Measurements from ENCODE around the gene DLGAP1. TPM values are rescaled to one million over a fixed set of nuclear protein-coding genes. Genes with fewer than 3 reads are reported as not detected.
"Not testable (repeated sequence)": the region's sequence is repeated elsewhere in the genome, so short reads cannot be mapped to it uniquely, and the experiment has no call there.

The DLGAP1 gene
- total RNA-seq, 1 experiment from 2014 or later, result 27.5 TPM

GRCh38 chr18:3713708-3714107, 741.4 kb downstream of the DLGAP1 start:
- in situ Hi-C loops (cut with HindIII; ENCODE audit: low pct_unique_long_range_greater_than_20kb, low sequenced_read_pairs), result no loop called here
- DNase-seq (ENCODE audit: low read depth, low spot score), result no peak

DNA sequence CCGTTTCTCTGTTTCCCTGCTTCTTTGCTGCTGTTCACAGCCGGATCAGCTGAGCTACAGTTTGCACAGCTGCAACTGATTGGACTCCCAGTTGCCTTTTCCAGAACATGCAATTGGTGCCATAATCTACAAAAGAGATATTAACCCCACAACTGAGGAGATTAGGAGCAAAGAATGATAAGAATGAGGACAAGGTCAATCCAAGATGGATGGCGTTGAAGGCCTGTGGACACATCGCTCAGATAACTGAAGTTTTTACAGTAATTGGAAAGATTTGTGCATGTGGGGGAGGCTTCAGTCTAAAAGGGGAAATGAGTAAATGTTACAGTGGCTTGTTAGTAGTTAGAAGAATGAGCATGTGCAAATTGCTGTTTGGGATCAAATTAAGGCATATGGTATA, 741.9 kb downstream of the DLGAP1 start:
- DNase-seq (ENCODE audit: low read depth, low spot score), result no peak
- in situ Hi-C loops (cut with HindIII; ENCODE audit: low pct_unique_long_range_greater_than_20kb, low sequenced_read_pairs), result no loop called here

DNA sequence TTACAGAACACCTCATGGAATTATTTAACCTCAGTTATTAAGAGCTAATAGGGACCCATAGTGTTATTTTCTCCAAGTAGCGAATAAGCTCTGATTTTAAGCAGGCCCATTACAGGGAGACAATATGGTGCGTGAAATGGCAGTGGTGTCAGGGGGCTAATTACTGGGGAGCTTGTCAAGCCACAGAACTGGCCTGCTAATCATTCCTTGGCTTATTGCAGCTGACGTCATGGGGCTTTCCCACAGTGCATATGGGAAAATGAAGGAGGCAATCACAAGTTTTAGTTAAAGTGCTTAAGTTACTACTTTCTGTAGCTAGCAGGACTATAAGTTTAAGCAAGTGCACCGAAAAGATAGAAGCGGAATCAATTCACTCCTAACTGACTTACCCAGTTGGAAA, 742.6 kb downstream of the DLGAP1 start:
- in situ Hi-C loops (cut with HindIII; ENCODE audit: low pct_unique_long_range_greater_than_20kb, low sequenced_read_pairs), result no loop called here

GRCh38 chr18:3710712-3711301, 744.3 kb downstream of the DLGAP1 start:
- DNase-seq (ENCODE audit: low read depth, low spot score), result no peak
- in situ Hi-C loops (cut with HindIII; ENCODE audit: low pct_unique_long_range_greater_than_20kb, low sequenced_read_pairs), result no loop called here

More for the DNA sequence above, 742.6 kb downstream of the DLGAP1 start:
- DNase-seq (ENCODE audit: low read depth, low spot score), result no peak

DNA sequence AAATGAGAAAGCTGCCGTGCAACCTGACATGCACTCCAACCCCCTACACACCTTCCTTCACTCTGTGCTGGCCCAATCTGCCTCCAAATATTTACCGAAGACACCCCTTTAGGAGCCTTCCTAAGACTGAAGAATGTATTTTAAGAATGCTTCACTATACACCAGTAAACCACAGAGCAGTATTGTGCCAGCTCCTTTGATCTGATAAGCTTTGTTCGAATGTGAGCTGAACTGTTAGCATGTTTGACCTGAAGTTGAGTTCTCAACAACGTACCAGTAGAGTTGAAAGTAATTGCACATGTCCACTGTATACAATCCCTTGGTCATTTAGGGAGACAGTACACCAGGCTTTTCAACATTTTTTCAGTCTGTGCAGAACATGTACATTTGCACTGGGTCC, 745.9 kb downstream of the DLGAP1 start:
- in situ Hi-C loops (cut with HindIII; ENCODE audit: low pct_unique_long_range_greater_than_20kb, low sequenced_read_pairs), result no loop called here
- DNase-seq (ENCODE audit: low read depth, low spot score), result no peak

DNA sequence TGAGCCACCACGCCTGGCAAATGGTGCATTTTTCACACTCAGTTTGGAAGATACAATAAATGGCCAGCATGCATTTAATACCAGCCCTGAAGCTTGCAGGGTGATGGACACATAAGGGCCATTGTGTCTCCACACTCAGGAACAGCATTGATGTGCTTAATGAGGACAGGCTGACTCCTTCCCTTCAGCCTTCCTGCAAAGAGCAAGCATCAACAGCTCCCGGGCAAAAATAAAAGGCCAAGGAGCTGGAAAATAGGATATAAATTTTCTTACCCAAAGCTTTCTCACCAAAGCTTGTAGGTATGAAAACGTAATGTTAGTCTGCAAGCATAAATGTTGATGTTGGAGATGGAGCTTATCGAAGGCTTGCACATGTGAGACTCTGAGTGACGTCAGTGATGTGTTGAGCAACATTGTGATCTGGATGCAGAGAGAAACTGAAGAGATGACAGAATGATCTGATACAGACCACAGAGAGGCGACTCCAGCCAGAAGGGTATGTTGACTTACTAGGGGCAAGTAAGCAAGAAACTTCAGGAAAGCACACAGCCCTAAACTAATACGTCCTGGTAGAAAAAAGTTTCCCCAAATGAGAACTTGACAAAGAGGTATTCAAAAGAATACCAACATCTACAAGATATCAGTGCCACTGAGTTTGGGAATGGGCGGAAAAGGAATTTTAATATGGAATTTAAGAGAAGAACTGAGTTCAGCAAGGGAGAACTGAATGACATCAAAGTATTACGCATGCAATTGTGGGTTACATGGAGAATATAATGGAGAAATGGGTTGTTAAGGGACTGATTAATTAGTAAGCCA, 748.6 kb downstream of the DLGAP1 start:
- in situ Hi-C loops (cut with HindIII; ENCODE audit: low pct_unique_long_range_greater_than_20kb, low sequenced_read_pairs), result no loop called here
- DNase-seq (ENCODE audit: low read depth, low spot score), result peak; percentile 59

DNA sequence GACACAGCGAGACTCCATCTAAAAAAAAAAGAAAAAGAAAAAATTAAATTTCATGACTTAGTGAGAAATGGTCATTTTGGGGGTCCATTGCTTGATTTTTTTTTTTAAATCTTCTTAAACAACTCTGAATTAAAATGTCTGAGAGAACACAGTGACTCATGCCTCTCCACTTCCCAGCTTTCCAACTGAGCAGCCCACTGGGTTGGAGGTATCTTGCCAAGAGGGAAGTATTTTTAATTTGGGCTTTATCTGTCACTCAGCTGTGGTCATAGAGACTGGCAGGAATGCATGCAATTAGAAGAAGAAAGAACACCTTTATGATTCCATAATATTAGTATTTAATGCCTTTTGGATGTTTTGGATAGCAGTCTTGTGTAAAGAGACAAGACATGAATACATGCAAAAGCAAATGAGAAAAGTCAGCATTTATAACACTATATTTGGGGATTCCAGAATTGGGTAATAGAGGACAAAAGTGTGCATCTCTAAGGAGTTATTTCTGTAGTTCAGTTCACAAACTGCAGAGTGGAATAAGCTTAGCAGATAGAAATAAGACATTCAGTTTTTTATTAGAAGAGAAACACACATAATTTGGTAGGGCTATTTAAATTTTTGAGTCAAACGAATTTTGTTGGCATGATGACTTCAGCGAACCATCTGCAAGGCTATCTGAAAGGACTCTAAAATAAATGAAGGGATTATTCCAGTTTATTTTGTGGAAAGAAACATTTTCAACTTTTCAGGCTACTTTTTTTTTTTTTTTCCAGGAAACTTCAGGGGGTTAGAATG, 750.4 kb downstream of the DLGAP1 start:
- no peak for DNase-seq (ENCODE audit: low read depth, low spot score)
- in situ Hi-C loops (cut with HindIII; ENCODE audit: low pct_unique_long_range_greater_than_20kb, low sequenced_read_pairs), result no loop called here

- peak; percentile 77 for DNase-seq (ENCODE audit: low read depth, low spot score)
- in situ Hi-C loops (cut with HindIII; ENCODE audit: low pct_unique_long_range_greater_than_20kb, low sequenced_read_pairs), result no loop called here
Measured at GRCh38 chr18:3703732-3704176, 751.4 kb downstream of the DLGAP1 start.

DNA sequence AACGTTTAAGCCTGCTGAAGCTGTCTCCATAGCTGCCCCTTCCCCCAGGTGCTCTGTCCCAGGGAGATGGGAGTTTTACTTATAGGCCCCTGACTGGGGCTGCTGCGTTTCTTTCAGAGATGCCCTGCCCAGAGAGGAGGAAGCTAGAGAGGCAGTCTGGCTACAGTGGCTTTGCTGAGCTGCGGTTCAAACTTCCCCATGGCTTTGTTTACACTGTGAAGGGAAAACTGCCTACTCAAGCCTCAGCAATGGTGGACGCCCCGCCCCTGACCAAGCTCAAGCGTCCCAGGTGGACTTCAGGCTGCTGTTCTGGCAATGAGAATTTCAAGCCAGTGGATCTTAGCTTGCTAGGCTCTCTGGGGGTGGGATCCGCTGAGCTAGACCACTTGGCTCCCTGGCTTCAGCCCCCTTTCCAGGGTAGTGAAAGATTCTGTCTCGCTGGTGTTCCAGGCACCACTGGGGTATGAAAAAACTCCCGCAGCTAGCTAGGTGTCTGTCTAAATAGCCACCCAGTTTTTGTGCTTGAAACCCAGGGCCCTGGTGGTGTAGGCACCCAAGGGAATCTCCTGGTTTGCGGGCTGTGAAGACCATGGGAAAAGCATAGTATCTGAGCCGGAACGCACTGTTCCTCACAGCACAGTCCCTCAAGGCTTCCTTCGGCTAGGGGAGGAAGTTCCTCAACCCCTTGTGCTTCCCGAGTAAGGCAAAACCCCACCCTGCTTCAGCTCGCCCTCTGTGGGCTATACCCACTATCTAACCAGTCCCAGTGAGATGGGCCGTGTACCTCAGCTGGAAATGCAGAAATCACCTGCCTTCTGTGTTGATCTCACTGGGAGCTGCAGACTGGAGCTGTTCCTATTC, 755.2 kb downstream of the DLGAP1 start:
- DNase-seq (ENCODE audit: low read depth, low spot score); in situ Hi-C loops (cut with HindIII; ENCODE audit: low pct_unique_long_range_greater_than_20kb, low sequenced_read_pairs): not testable (repeated sequence)

DNA sequence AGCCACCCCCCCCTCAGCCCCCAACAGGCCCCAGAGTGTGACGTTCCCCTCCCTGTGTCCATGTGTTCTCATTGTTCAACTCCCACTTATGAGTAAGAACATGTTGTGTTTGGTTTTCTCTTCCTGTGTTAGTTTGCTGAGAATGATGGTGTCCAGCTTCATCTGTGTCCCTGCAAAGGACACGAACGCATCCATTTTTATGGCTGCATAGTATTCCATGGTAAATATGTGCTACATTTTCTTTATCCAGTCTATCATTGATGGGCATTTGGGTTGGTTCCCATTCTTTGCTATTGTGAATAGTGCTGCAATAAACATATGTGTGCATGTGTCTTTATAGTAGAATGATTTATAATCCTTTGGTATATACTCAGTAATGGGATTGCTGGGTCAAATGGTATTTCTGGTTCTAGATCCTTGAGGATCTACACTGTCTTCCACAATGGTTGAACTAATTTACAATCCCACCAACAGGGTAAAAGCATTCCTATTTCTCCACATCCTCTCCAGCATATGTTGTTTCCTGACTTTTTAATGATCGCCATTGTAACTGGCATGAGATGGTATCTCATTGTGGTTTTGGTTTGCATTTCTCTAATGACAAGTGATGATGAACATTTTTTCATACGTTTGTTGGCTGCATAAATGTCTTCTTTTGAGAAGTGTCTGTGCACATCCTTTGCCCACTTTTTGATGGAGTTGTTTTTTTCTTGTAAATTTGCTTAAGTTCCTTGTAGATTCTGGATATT, 760.9 kb downstream of the DLGAP1 start:
- in situ Hi-C loops (cut with HindIII; ENCODE audit: low pct_unique_long_range_greater_than_20kb, low sequenced_read_pairs); DNase-seq (ENCODE audit: low read depth, low spot score): not testable (repeated sequence)

GRCh38 chr18:3693410-3693809, 761.7 kb downstream of the DLGAP1 start:
- in situ Hi-C loops (cut with HindIII; ENCODE audit: low pct_unique_long_range_greater_than_20kb, low sequenced_read_pairs), result no loop called here
- no peak for DNase-seq (ENCODE audit: low read depth, low spot score)

DNA sequence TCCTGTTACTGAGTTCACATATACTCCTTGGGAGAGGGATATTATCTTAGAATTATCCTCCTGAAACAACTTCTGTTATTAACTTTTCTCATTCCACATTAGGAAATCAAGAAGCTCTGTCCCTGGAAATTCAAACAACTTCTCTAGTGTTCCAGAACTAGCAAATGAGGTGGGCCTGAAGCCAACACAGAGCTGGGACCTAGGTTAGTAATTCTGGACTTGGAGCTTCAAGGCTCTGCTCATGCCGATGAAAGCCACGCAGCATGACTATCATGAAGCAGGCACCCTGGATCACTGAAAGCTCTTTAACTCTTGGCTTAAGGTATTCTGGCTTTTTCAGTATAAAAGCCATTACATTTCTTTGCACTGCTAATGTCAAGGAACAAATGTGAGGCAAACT, 762.4 kb downstream of the DLGAP1 start:
- DNase-seq (ENCODE audit: low read depth, low spot score), result no peak
- in situ Hi-C loops (cut with HindIII; ENCODE audit: low pct_unique_long_range_greater_than_20kb, low sequenced_read_pairs), result no loop called here

DNA sequence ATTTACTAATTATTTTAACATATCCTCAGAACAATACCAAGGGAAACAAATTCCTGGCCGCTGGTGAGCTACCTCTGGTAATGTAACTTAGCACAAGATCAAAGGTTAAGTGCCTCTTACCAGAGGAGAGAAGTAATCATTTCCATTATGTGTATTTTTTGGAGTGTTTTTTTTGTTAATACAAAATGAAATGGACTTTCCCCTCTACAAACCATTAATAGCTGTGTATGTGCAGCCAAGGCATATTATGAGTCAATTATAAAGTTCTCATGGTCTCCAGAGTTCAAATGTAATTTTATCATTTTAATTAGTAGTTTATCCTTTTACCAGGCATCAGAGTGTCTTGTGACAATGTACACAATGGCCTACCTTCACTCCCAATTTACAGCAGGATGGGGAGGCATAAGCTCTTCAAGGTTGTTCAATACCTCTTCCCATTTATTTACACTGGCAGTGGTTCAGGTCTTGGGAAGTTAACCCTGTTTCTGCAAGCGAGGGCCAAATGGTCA, 762.9 kb downstream of the DLGAP1 start:
- no peak for DNase-seq (ENCODE audit: low read depth, low spot score)
- in situ Hi-C loops (cut with HindIII; ENCODE audit: low pct_unique_long_range_greater_than_20kb, low sequenced_read_pairs), result no loop called here

GRCh38 chr18:3691705-3692104, 763.4 kb downstream of the DLGAP1 start:
- in situ Hi-C loops (cut with HindIII; ENCODE audit: low pct_unique_long_range_greater_than_20kb, low sequenced_read_pairs), result no loop called here

DNA sequence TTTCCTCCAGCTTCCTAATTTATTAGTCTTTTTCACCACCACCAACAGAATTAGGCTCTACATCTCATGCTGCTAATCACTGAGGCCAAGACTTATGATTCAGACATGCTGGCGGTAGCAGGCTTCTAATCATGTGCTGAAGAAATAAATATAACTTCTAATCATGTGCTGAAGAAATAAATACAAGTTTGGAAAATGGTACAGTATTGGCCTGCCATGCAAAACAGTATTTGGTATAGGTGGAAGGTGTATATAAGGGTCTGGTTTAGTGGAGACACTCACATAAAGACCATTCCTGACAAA, 764.4 kb downstream of the DLGAP1 start:
- DNase-seq (ENCODE audit: low read depth, low spot score), result no peak
- in situ Hi-C loops (cut with HindIII; ENCODE audit: low pct_unique_long_range_greater_than_20kb, low sequenced_read_pairs), result no loop called here

More at GRCh38 chr18:3691705-3692104, 763.4 kb downstream of the DLGAP1 start:
- no peak for DNase-seq (ENCODE audit: low read depth, low spot score)

DNA sequence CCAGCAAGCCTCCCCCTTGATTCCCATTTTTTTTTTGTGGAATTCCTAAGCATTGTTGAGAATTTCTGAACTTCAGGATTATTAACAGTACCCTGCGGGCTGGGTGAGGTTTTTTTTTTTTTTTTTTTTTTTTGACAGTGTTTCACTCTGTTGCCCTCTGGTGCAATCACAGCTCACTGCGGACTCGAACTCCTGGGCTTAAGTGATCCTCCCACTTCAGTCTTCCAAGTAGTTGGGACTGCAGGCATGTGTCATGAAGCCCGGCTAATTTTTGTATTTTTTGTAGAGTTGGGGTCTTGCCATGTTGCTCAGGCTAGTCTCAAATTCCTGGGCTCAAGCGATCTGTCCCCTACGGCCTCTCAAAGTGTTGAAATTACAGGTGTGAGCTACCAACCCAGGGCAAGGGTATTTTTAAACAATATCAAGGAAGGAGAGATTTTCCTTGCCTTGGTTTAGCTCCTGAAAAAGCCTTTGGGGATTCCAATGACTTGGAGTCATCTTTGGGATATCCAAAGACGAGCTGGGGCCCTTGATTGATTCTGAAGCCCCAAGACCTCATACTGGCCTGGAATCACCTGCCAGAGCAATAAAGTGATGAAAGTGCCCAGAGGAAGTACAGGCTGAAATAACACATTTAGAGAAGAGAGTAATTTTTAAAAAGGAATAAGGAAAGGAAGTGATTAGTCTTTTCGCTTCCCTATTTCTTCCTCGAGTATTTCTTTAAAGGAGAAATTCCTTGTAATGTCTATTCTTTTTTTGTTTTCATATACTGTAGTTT, 764.9 kb downstream of the DLGAP1 start:
- in situ Hi-C loops (cut with HindIII; ENCODE audit: low pct_unique_long_range_greater_than_20kb, low sequenced_read_pairs), result no loop called here
- no peak for DNase-seq (ENCODE audit: low read depth, low spot score)

Data from SK-MEL-5 (cell line).